ENCODE data around the gene BRCA1. TPM values are rescaled to one million over a fixed set of nuclear protein-coding genes. Genes with fewer than 3 reads are reported as not detected.
"Not testable (repeated sequence)": the region's sequence is repeated elsewhere in the genome, so short reads cannot be mapped to it uniquely, and the experiment has no call there.

The BRCA1 gene
- total RNA-seq, 6 experiments from 2014 or later, result 10.5 to 24.7 (median 22.5) TPM

DNA sequence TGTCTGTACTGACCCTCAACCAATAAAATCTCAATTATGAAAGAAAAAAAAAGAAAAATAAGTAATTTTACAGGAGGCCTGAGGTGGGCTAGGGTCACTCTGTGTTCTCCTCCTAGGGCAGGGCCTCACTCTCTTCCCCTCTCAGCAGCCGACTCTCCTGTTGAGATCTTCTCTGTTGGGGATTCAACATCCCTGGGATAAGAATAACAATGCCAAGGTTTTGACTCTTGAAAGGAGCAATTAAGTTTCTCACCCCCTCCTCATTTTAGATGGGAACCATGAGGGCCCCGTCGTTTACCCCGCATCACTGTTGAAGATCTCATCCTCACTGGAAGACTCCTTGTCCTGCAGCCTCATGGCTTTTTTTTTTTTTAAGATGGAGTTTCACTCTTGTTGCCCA is 21.5 kb upstream of the BRCA1 start:
- H3K4me3 Mint-ChIP-seq, result no peak overlapping the region
- TF ChIP-seq, protein P1, sequence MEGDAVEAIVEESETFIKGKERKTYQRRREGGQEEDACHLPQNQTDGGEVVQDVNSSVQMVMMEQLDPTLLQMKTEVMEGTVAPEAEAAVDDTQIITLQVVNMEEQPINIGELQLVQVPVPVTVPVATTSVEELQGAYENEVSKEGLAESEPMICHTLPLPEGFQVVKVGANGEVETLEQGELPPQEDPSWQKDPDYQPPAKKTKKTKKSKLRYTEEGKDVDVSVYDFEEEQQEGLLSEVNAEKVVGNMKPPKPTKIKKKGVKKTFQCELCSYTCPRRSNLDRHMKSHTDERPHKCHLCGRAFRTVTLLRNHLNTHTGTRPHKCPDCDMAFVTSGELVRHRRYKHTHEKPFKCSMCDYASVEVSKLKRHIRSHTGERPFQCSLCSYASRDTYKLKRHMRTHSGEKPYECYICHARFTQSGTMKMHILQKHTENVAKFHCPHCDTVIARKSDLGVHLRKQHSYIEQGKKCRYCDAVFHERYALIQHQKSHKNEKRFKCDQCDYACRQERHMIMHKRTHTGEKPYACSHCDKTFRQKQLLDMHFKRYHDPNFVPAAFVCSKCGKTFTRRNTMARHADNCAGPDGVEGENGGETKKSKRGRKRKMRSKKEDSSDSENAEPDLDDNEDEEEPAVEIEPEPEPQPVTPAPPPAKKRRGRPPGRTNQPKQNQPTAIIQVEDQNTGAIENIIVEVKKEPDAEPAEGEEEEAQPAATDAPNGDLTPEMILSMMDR (IDR thresholded peaks at IDR 0.05), result no peak
- no peak for DNase-seq
- no peaks in the 10 kb centered on the region for H3K4me1 Mint-ChIP-seq (ENCODE audit: low read depth)
- H3K27ac Mint-ChIP-seq, result no peak overlapping the region
- H3K27me3 Mint-ChIP-seq (ENCODE audit: insufficient read depth), result no peaks in the 10 kb centered on the region
- no peaks in the 10 kb centered on the region for H3K36me3 Mint-ChIP-seq (ENCODE audit: low read depth)
- H3K9me3 Mint-ChIP-seq, result no peaks in the 10 kb centered on the region

DNA sequence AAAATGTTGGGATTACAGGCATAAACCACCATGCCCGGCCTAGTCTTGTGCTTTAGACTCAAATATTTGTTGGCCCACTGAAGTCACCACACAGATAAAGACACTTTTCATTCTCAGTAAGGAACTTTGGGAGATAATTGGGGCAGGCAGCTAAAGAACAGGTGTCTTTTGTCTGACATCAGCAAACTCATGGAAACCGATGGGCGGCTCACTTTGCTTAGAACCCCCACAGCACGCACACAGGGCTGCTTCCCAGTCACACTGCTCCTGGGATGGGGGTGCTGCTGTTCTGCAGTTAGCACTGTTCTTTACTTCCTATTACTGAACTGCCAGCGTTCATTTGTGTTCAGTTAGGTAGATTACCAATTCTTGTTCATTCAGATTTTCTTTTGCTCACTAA is 18.0 kb upstream of the BRCA1 start:
- no peaks in the 10 kb centered on the region for H3K9me3 Mint-ChIP-seq
- H3K27ac Mint-ChIP-seq, result no peak overlapping the region
- H3K4me1 Mint-ChIP-seq (ENCODE audit: low read depth), result no peaks in the 10 kb centered on the region
- no peaks in the 10 kb centered on the region for H3K27me3 Mint-ChIP-seq (ENCODE audit: insufficient read depth)
- no peaks in the 10 kb centered on the region for H3K36me3 Mint-ChIP-seq (ENCODE audit: low read depth)
- TF ChIP-seq, protein P1 (IDR thresholded peaks at IDR 0.05), result no peak
- DNase-seq, result no peak
- H3K4me3 Mint-ChIP-seq, result no peak overlapping the region

DNA sequence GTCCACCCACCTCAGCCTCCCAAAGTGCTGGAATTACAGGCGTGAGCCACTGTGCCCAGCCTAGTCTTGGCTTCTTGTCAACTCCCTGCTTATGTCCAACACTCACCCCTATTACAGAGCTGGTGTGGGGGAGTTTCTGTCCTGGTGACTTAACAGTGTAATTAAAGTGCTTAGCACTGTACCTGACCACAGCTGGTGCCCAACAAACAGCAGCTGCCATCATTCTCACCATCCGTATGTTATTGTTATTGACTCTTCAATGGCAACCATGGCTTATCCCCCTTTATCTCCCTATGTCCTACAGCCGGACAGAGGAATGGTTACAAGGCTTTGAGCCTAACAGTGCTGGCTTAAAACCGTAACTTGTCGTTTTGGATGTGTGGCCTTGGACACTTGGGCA is 17.0 kb upstream of the BRCA1 start:
- Mint-ChIP-seq H3K27me3 (ENCODE audit: insufficient read depth) (no peaks in the 10 kb centered on the region), H3K36me3 (ENCODE audit: low read depth) (no peaks in the 10 kb centered on the region), H3K27ac (no peak overlapping the region), H3K4me3 (no peak overlapping the region), H3K9me3 (no peaks in the 10 kb centered on the region), H3K4me1 (ENCODE audit: low read depth) (no peaks in the 10 kb centered on the region)
- TF ChIP-seq, protein P1 (IDR thresholded peaks at IDR 0.05), result no peak
- DNase-seq, result no peak

DNA sequence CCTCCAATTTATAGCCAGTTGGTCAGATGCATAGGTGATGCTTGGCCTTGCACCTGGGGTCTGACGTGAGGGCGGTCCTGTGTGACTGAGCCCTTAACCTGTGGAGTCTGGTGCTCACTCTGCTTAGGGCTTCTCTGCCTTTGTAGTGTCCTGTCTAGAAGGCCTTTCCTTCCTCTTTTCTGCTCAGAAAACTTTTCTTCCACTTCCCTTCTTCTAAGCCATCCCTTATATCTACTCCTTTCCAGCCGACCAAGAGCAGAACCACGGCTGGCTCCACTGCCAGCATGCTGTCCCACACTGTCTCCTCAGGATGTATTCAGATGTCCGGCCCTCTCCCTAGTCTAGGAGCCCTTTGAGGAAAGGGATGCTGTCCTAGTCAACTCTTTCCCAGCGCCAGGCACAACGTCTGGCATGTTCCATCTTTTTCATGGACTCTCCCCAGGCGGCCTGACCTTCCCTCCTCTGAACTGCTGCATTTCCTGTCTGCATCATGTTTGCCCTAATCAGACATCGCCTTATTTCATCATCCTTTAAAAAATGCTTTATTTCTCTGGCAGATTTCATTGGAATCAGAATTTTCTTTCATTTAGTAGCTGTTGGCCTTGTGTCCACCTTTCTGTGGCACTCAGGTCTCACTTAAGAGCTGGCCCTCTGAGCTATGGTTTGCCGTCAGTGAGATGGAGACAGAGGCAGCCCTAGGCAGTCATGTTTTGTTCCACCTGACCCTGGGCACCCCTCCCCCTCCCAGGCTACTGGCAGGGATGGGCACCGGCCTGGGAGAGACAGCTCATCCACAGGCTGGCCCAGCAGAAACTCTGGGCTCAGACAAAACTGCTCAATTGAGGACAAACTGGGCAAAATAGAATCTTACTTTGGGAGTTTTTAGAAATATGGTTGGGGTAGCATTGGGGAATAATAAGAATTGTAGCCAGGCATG is 15.5 kb upstream of the BRCA1 start:
- no peak overlapping the region for H3K4me3 Mint-ChIP-seq
- no peaks in the 10 kb centered on the region for H3K9me3 Mint-ChIP-seq
- no peaks in the 10 kb centered on the region for H3K36me3 Mint-ChIP-seq (ENCODE audit: low read depth)
- TF ChIP-seq, protein P1 (IDR thresholded peaks at IDR 0.05), result no peak
- H3K27me3 Mint-ChIP-seq (ENCODE audit: insufficient read depth), result no peaks in the 10 kb centered on the region
- DNase-seq, result no peak
- H3K27ac Mint-ChIP-seq, result no peak overlapping the region
- no peaks in the 10 kb centered on the region for H3K4me1 Mint-ChIP-seq (ENCODE audit: low read depth)

DNA sequence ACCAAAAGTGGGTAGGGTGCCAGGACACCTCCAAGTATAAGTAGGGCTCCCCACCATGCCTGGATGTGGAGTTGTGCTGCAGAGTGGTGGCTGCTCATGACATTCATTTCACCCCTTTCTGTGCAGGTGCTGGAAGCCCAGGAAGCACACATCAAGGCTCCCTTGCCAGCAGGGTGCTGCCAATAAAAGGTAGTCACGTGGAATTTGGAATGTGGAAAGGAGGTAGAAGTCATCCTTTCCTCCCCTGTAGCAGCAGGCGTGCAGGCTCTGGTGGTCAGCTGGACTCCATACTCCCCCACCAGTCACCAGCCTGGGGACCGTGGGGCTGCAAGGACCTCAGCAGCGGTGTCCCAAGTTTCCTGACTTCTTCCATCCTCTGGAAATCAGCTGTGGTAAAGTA is 13.4 kb upstream of the BRCA1 start:
- H3K27ac Mint-ChIP-seq; H3K27me3 Mint-ChIP-seq (ENCODE audit: insufficient read depth); H3K36me3 Mint-ChIP-seq (ENCODE audit: low read depth); H3K4me3 Mint-ChIP-seq; DNase-seq; H3K9me3 Mint-ChIP-seq; H3K4me1 Mint-ChIP-seq (ENCODE audit: low read depth): not testable (repeated sequence)

DNA sequence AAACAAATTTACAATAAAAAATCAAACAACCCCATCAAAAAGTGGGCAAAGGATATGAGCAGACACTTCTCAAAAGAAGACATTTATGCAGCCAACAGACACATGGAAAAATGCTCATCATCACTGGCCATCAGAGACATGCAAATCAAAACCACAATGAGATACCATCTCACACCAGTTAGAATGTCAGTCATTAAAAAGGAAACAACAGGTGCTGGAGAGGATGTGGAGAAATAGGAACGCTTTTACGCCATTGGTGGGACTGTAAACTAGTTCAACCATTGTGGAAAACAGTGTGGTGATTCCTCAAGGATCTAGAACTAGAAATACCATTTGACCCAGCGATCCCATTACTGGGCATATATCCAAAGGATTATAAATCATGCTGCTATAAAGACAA is 11.4 kb upstream of the BRCA1 start:
- H3K27ac Mint-ChIP-seq; DNase-seq; H3K9me3 Mint-ChIP-seq; H3K4me1 Mint-ChIP-seq (ENCODE audit: low read depth); H3K27me3 Mint-ChIP-seq (ENCODE audit: insufficient read depth); H3K36me3 Mint-ChIP-seq (ENCODE audit: low read depth); H3K4me3 Mint-ChIP-seq: not testable (repeated sequence)
